ENCODE measurements around the gene SRGAP1. TPM values are rescaled to one million over a fixed set of nuclear protein-coding genes. Genes with fewer than 3 reads are reported as not detected.

Gene SRGAP1
- total and polyA plus RNA-seq, 2 of the 13 experiments (the other 11 are each of a cell fraction or from before 2014, with no cell fraction given) = 1.6 to 3.4 TPM

DNA sequence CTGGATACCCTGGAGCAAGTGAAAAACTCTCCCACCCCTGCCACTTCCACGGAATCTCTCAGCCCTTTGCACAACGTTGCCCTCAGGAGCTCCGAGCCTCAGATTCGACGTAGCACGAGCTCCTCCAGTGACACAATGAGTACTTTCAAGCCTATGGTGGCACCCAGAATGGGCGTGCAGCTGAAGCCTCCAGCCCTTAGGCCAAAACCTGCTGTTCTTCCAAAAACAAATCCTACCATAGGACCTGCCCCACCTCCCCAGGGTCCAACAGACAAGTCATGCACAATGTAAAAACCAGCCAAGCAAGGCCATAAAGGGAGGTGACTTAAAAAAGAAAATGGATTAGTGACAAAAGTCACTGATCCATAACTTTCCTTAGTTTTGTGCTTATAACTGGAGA lies 297.9 kb downstream of the SRGAP1 start (continued):
- TF ChIP-seq, protein P1, sequence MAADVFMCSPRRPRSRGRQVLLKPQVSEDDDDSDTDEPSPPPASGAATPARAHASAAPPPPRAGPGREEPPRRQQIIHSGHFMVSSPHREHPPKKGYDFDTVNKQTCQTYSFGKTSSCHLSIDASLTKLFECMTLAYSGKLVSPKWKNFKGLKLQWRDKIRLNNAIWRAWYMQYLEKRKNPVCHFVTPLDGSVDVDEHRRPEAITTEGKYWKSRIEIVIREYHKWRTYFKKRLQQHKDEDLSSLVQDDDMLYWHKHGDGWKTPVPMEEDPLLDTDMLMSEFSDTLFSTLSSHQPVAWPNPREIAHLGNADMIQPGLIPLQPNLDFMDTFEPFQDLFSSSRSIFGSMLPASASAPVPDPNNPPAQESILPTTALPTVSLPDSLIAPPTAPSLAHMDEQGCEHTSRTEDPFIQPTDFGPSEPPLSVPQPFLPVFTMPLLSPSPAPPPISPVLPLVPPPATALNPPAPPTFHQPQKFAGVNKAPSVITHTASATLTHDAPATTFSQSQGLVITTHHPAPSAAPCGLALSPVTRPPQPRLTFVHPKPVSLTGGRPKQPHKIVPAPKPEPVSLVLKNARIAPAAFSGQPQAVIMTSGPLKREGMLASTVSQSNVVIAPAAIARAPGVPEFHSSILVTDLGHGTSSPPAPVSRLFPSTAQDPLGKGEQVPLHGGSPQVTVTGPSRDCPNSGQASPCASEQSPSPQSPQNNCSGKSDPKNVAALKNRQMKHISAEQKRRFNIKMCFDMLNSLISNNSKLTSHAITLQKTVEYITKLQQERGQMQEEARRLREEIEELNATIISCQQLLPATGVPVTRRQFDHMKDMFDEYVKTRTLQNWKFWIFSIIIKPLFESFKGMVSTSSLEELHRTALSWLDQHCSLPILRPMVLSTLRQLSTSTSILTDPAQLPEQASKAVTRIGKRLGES (CRISPR knock-in tag; IDR thresholded peaks at IDR 0.05; ENCODE audit: borderline replicate concordance) = no peak
- TF ChIP-seq ARID2 (CRISPR knock-in tag; IDR thresholded peaks at IDR 0.05; ENCODE audit: borderline replicate concordance) (no peak), HIVEP1 (CRISPR knock-in tag; IDR thresholded peaks at IDR 0.05) (no peak)

DNA sequence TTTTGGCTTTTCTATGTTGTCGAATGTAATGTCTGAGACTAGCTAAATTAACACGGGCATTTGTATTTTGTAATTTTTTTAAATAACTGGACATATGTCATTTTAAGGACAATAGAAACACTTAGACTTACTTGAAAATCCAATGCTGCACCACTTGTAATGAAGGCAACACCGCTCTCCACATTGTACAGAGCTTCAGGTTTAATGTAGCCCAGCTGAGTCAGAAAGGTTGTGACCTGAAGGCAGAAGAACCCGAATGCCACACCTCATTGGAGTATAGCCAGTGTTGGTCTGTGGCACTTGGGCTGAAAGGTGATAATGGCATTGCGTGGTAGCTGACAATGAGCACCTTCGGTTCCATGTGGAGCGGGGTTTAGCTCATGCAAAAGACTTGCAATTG lies 298.3 kb downstream of the SRGAP1 start:
- H3K79me2 ChIP-seq (ENCODE audit: insufficient read depth, low read length) = no peaks in the 10 kb centered on the region
- ChIA-PET CTCF (ENCODE audit: low intra/inter-chr PET ratio, low total read pairs) (no interaction called here), POLR2A (no interaction called here)
- H3K4me3 ChIP-seq (replicated peaks in 1 of 3; ENCODE audit: insufficient read depth in 1 of 3, low read depth in 2 of 3, low read length in 3 of 3) = no peak overlapping the region
- no peaks in the 10 kb centered on the region for H3K27me3 ChIP-seq (ENCODE audit: control insufficient read depth in 1 of 2, insufficient read depth in 2 of 2, low read length in 2 of 2)
- DNase-seq (ENCODE audit: low spot score) = no peak
- no peak for ATAC-seq
- no peaks in the 10 kb centered on the region for H3K4me1 ChIP-seq (ENCODE audit: insufficient read depth, low read length)
- H2AFZ ChIP-seq (ENCODE audit: low read length) = no peak overlapping the region
- no peak overlapping the region for H3K9ac ChIP-seq (ENCODE audit: insufficient read depth, low read depth, low read length)
- FAIRE-seq = no peak
- no peaks in the 10 kb centered on the region for H4K20me1 ChIP-seq (ENCODE audit: insufficient read depth, low read length)
- TF ChIP-seq, protein P2, sequence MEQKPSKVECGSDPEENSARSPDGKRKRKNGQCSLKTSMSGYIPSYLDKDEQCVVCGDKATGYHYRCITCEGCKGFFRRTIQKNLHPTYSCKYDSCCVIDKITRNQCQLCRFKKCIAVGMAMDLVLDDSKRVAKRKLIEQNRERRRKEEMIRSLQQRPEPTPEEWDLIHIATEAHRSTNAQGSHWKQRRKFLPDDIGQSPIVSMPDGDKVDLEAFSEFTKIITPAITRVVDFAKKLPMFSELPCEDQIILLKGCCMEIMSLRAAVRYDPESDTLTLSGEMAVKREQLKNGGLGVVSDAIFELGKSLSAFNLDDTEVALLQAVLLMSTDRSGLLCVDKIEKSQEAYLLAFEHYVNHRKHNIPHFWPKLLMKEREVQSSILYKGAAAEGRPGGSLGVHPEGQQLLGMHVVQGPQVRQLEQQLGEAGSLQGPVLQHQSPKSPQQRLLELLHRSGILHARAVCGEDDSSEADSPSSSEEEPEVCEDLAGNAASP (CRISPR knock-in tag; IDR thresholded peaks at IDR 0.05; ENCODE audit: borderline replicate concordance) = no peak
- TF ChIP-seq, protein P3, sequence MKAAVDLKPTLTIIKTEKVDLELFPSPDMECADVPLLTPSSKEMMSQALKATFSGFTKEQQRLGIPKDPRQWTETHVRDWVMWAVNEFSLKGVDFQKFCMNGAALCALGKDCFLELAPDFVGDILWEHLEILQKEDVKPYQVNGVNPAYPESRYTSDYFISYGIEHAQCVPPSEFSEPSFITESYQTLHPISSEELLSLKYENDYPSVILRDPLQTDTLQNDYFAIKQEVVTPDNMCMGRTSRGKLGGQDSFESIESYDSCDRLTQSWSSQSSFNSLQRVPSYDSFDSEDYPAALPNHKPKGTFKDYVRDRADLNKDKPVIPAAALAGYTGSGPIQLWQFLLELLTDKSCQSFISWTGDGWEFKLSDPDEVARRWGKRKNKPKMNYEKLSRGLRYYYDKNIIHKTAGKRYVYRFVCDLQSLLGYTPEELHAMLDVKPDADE (CRISPR knock-in tag; IDR thresholded peaks at IDR 0.05) = no peak
- TF ChIP-seq RXRB (CRISPR knock-in tag; IDR thresholded peaks at IDR 0.05; ENCODE audit: borderline replicate concordance) (no peak), NAIF1 (CRISPR knock-in tag; IDR thresholded peaks at IDR 0.05; ENCODE audit: borderline replicate concordance) (no peak), SP140L (CRISPR knock-in tag; IDR thresholded peaks at IDR 0.05; ENCODE audit: borderline replicate concordance) (no peak), ZNF234 (CRISPR knock-in tag; conservative IDR thresholded peaks at IDR 0.05) (no peak), CENPT (CRISPR knock-in tag; IDR thresholded peaks at IDR 0.05; ENCODE audit: low read depth) (no peak), ZNF3 (CRISPR knock-in tag; IDR thresholded peaks at IDR 0.05) (no peak)
- TF ChIP-seq, protein P4, sequence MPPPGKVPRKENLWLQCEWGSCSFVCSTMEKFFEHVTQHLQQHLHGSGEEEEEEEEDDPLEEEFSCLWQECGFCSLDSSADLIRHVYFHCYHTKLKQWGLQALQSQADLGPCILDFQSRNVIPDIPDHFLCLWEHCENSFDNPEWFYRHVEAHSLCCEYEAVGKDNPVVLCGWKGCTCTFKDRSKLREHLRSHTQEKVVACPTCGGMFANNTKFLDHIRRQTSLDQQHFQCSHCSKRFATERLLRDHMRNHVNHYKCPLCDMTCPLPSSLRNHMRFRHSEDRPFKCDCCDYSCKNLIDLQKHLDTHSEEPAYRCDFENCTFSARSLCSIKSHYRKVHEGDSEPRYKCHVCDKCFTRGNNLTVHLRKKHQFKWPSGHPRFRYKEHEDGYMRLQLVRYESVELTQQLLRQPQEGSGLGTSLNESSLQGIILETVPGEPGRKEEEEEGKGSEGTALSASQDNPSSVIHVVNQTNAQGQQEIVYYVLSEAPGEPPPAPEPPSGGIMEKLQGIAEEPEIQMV (CRISPR knock-in tag; IDR thresholded peaks at IDR 0.05; ENCODE audit: low read depth) = no peak
- TF ChIP-seq, protein P5, sequence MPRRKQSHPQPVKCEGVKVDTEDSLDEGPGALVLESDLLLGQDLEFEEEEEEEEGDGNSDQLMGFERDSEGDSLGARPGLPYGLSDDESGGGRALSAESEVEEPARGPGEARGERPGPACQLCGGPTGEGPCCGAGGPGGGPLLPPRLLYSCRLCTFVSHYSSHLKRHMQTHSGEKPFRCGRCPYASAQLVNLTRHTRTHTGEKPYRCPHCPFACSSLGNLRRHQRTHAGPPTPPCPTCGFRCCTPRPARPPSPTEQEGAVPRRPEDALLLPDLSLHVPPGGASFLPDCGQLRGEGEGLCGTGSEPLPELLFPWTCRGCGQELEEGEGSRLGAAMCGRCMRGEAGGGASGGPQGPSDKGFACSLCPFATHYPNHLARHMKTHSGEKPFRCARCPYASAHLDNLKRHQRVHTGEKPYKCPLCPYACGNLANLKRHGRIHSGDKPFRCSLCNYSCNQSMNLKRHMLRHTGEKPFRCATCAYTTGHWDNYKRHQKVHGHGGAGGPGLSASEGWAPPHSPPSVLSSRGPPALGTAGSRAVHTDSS (CRISPR knock-in tag; conservative IDR thresholded peaks at IDR 0.05) = no peak
- no peak overlapping the region for H3K4me2 ChIP-seq (ENCODE audit: low read depth, low read length)
- intact Hi-C loops (cut with micrococcal nuclease; ENCODE audit: unreplicated experiment) = no loop called here
- BruUV-seq (replicated peaks) = no TSS peak
- 96% methylated on average over 7 of the region's 7 CpGs for WGBS (ENCODE audit: low lambda C conversion rate)
- H3K27ac ChIP-seq (ENCODE audit: extremely low read length, insufficient read depth, low read length) = no peak overlapping the region
- in situ Hi-C loops (cut with HindIII; ENCODE audit: extremely low pct_ligation_motif_present, low pct_unique_long_range_greater_than_20kb) = no loop called here
- H3K9me3 ChIP-seq (ENCODE audit: low read length) = no peaks in the 10 kb centered on the region
- H3K36me3 ChIP-seq (replicated peaks in 1 of 2; ENCODE audit: control insufficient read depth in 1 of 2, insufficient read depth in 2 of 2, low read length in 2 of 2) = peaks cover 2 to 3% of the 10 kb centered on the region in 2 experiments; a peak in 2 of 5 replicates
